MM.1S (cell line): ENCODE results near the gene CACNA1C.

ENCODE experiments used
- DNase-seq: peaks from one replicate; pipeline ENCODE4 v3.0.0-alpha.2; 2015
- H2AFZ ChIP-seq: fragments of 300-600 bp; sonication (generic); 2 replicates; pipeline ENCODE4 v1.6.0; 2016; ENCODE audit warnings: antibody characterized with exemption, low read length
- H3F3A ChIP-seq: fragments of 300-600 bp; sonication (generic); 2 replicates; pipeline ENCODE4 v1.6.1; 2016; ENCODE audit warnings: mild to moderate bottlenecking, antibody characterized with exemption, low read length, moderate library complexity, mixed read lengths; ENCODE audit not compliant: insufficient read depth
- H3K27ac ChIP-seq: fragments of 300-600 bp; sonication (generic); 2 replicates; pipeline ENCODE4 v1.5.1; 2016; ENCODE audit warnings: mild to moderate bottlenecking, low read length
- H3K27me3 ChIP-seq: fragments of 300-600 bp; sonication (generic); replicated peaks from 2 replicates; pipeline ENCODE4 v1.6.0; 2016; ENCODE audit warnings: low read length; ENCODE audit not compliant: insufficient read depth
- H3K36me3 ChIP-seq: fragments of 300-600 bp; sonication (generic); replicated peaks from 2 replicates; pipeline ENCODE4 v1.6.1; 2016; ENCODE audit warnings: mild to moderate bottlenecking, low read length, mixed read lengths; ENCODE audit not compliant: insufficient read depth
- H3K4me1 ChIP-seq: fragments of 300-600 bp; sonication (generic); 2 replicates; pipeline ENCODE4 v1.6.1; 2016; ENCODE audit warnings: low read length, mixed read lengths
- H3K4me2 ChIP-seq: fragments of 300-600 bp; sonication (generic); 2 replicates; pipeline ENCODE4 v1.6.0; 2016; ENCODE audit warnings: low read depth, low read length
- H3K4me3 ChIP-seq: fragments of 300-600 bp; sonication (generic); 2 replicates; pipeline ENCODE4 v1.5.1; 2016; ENCODE audit warnings: low read length, mixed read lengths
- H3K79me2 ChIP-seq: fragments of 300-600 bp; sonication (generic); 2 replicates; pipeline ENCODE4 v1.6.1; 2016; ENCODE audit warnings: mixed run types, low read length, mixed read lengths
- H3K9ac ChIP-seq: fragments of 300-600 bp; sonication (generic); 2 replicates; pipeline ENCODE4 v1.6.1; 2016; ENCODE audit warnings: low read length, mixed read lengths
- H3K9me2 ChIP-seq: fragments of 300-600 bp; sonication (generic); replicated peaks from 2 replicates; pipeline ENCODE4 v1.6.1; 2016; ENCODE audit warnings: mild to moderate bottlenecking, low read length, mixed read lengths; ENCODE audit not compliant: insufficient read depth
- H3K9me3 ChIP-seq: fragments of 300-600 bp; sonication (generic); replicated peaks from 2 replicates; pipeline ENCODE4 v1.6.1; 2016; ENCODE audit warnings: mild to moderate bottlenecking, low read length, mixed read lengths; ENCODE audit not compliant: insufficient read depth
- H4K20me1 ChIP-seq: fragments of 300-600 bp; sonication (generic); 2 replicates; pipeline ENCODE4 v1.6.1; 2016; ENCODE audit warnings: mild to moderate bottlenecking, low read length, moderate library complexity, mixed read lengths; ENCODE audit not compliant: insufficient read depth
- CTCF ChIP-seq: fragments of 300-600 bp; sonication (generic); IDR thresholded peaks from 2 replicates; pipeline ENCODE4 v1.5.1; 2016; ENCODE audit warnings: antibody characterized with exemption, low read length, mixed read lengths
- EZH2 ChIP-seq: fragments of 300-600 bp; sonication (generic); optimal IDR thresholded peaks from 2 replicates; pipeline ENCODE3; 2017; ENCODE audit warnings: low read depth, mild to moderate bottlenecking, antibody characterized with exemption, low read length, mixed read lengths
- EZH2phosphoT487 ChIP-seq: fragments of 300-600 bp; sonication (generic); IDR thresholded peaks from 2 replicates; pipeline ENCODE4 v1.6.1; 2018; ENCODE audit warnings: antibody characterized with exemption, low read length

Gene CACNA1C

GRCh38 chr12:2019126-2019525, 33.7 kb upstream of the CACNA1C start:
- no peaks in the 10 kb centered on the region for H3K9me3 ChIP-seq
- no peak overlapping the region for H3K9ac ChIP-seq
- H3F3A ChIP-seq: no peaks in the 10 kb centered on the region
- no peak overlapping the region for H3K27ac ChIP-seq
- H3K79me2 ChIP-seq: no peaks in the 10 kb centered on the region
- TF ChIP-seq EZH2: no peak
- no peak for TF ChIP-seq CTCF
- TF ChIP-seq EZH2phosphoT487: no peak
- H4K20me1 ChIP-seq: no peaks in the 10 kb centered on the region
- H3K9me2 ChIP-seq: no peaks in the 10 kb centered on the region
- H3K36me3 ChIP-seq: no peaks in the 10 kb centered on the region
- H2AFZ ChIP-seq: no peak overlapping the region
- DNase-seq: no peak
- no peaks in the 10 kb centered on the region for H3K4me1 ChIP-seq
- no peaks in the 10 kb centered on the region for H3K27me3 ChIP-seq
- H3K4me2 ChIP-seq: no peak overlapping the region
- H3K4me3 ChIP-seq: no peak overlapping the region

GRCh38 chr12:2020511-2020910, 32.3 kb upstream of the CACNA1C start:
- no peak for DNase-seq
- Histone ChIP-seq H3K27me3 (no peaks in the 10 kb centered on the region), H3K9me2 (no peaks in the 10 kb centered on the region), H3K9ac (no peak overlapping the region), H3K27ac (no peak overlapping the region), H3K36me3 (no peaks in the 10 kb centered on the region), H3K9me3 (no peaks in the 10 kb centered on the region), H3K4me2 (no peak overlapping the region), H3K4me1 (no peaks in the 10 kb centered on the region), H2AFZ (no peak overlapping the region), H3K4me3 (no peak overlapping the region), H3F3A (no peaks in the 10 kb centered on the region), H3K79me2 (no peaks in the 10 kb centered on the region), H4K20me1 (no peaks in the 10 kb centered on the region)
- TF ChIP-seq CTCF: no peak
- no peak for TF ChIP-seq EZH2phosphoT487
- TF ChIP-seq EZH2: no peak

- H3K27me3 ChIP-seq: no peaks in the 10 kb centered on the region
- H3K4me3 ChIP-seq: no peak overlapping the region
- H3F3A ChIP-seq: no peaks in the 10 kb centered on the region
- no peak for TF ChIP-seq EZH2phosphoT487
- H2AFZ ChIP-seq: no peak overlapping the region
- H3K4me1 ChIP-seq: no peaks in the 10 kb centered on the region
- H3K9me2 ChIP-seq: no peaks in the 10 kb centered on the region
- H3K79me2 ChIP-seq: no peaks in the 10 kb centered on the region
- H3K36me3 ChIP-seq: no peaks in the 10 kb centered on the region
- DNase-seq: no peak
- no peak overlapping the region for H3K9ac ChIP-seq
- H4K20me1 ChIP-seq: no peaks in the 10 kb centered on the region
- H3K9me3 ChIP-seq: no peaks in the 10 kb centered on the region
- H3K4me2 ChIP-seq: no peak overlapping the region
- H3K27ac ChIP-seq: no peak overlapping the region
Observed at GRCh38 chr12:2023365-2023764, 29.4 kb upstream of the CACNA1C start.

- no peak for TF ChIP-seq EZH2
- no peak for TF ChIP-seq CTCF
- no peak for TF ChIP-seq EZH2phosphoT487
Observed at GRCh38 chr12:2027351-2027750, 25.4 kb upstream of the CACNA1C start.

More at GRCh38 chr12:2027351-2027750, 25.4 kb upstream of the CACNA1C start:
- no peak overlapping the region for H2AFZ ChIP-seq
- H3K9me2 ChIP-seq: no peaks in the 10 kb centered on the region
- H3K9ac ChIP-seq: no peak overlapping the region
- H4K20me1 ChIP-seq: no peaks in the 10 kb centered on the region
- no peaks in the 10 kb centered on the region for H3K4me1 ChIP-seq
- H3K4me2 ChIP-seq: no peak overlapping the region
- H3F3A ChIP-seq: no peaks in the 10 kb centered on the region
- H3K36me3 ChIP-seq: no peaks in the 10 kb centered on the region
- no peaks in the 10 kb centered on the region for H3K9me3 ChIP-seq
- H3K4me3 ChIP-seq: no peak overlapping the region
- no peak for DNase-seq
- H3K27ac ChIP-seq: no peak overlapping the region
- no peaks in the 10 kb centered on the region for H3K79me2 ChIP-seq
- no peaks in the 10 kb centered on the region for H3K27me3 ChIP-seq
